ENCODE results near the gene PRSS27. TPM values are rescaled to one million over a fixed set of nuclear protein-coding genes. Genes with fewer than 3 reads are reported as not detected.

Gene PRSS27
- polyA plus RNA-seq, 1 of the 3 experiments (the other 2 are of a cell fraction) = 7.7 TPM

DNA sequence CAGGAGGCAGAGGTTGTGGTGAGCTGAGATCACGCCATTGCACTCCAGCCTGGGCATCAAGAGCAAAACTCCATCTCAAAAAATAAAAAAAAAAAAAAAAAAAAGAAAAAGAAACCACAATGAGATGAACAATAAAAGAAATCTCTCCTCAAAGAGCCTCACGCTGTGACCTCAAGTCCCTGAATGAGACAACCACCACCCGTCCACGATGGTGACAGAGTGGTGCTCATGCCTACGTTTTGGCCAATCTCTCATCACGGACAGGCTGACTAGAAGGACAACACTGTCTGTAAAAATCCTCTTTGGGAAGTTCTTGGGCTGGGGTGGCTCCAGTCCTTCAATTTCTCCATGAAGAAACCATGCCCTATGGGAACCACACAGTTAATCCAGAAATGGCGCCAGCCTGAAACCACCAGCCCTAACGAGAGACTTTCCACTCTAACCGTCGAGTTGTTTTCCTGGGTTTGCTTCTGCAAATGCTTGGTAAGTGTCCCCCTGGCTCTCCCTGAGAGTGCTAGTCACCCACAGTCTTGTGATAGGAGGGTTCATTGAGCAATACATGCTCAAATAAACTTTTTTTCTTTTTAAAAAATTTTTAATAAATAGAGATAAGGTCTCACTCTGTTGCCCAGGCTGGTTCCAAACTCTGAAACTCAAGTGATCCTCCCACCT, 15.0 kb upstream of the PRSS27 start:
- no peaks in the 10 kb centered on the region for H3K36me3 ChIP-seq (replicated peaks in 1 of 2; ENCODE audit: control insufficient read depth in 1 of 2, insufficient read depth in 2 of 2, low read length in 1 of 2)
- H3K79me2 ChIP-seq (ENCODE audit: insufficient read depth) = no peaks in the 10 kb centered on the region
- no peaks in the 10 kb centered on the region for H3K27me3 ChIP-seq (ENCODE audit: insufficient read depth)
- ChIA-PET CTCF (no interaction called here), POLR2A (no interaction called here)
- DNase-seq = no peak
- no peaks in the 10 kb centered on the region for H3K9me3 ChIP-seq
- no peak overlapping the region for H3K4me3 ChIP-seq (ENCODE audit: low read depth in 2 of 2, low read length in 1 of 2)
- no peak overlapping the region for H3K4me2 ChIP-seq
- no peak overlapping the region for H3K27ac ChIP-seq (ENCODE audit: low read depth in 2 of 2, low read length in 1 of 2)
- H4K20me1 ChIP-seq (ENCODE audit: insufficient read depth) = no peaks in the 10 kb centered on the region
- no peak overlapping the region for H3K9ac ChIP-seq
- no peaks in the 10 kb centered on the region for H3K9me2 ChIP-seq
- H2AFZ ChIP-seq (ENCODE audit: low read depth) = no peak overlapping the region
- WGBS (ENCODE audit: low lambda C conversion rate) = 85% methylated on average over 10 of the region's 10 CpGs
- H3K4me1 ChIP-seq (ENCODE audit: control insufficient read depth in 1 of 2, insufficient read depth in 2 of 2, low read depth in 1 of 2, low read length in 1 of 2) = no peaks in the 10 kb centered on the region; a peak in 1 of 4 replicates
- no peaks in the 10 kb centered on the region for H3F3A ChIP-seq (replicated peaks; ENCODE audit: insufficient read depth)
- TF ChIP-seq SMC3 (IDR thresholded peaks at IDR 0.05; ENCODE audit: low read depth, low read length) (no peak), TCF12 (IDR thresholded peaks at IDR 0.05) (no peak), YY1 (IDR thresholded peaks at IDR 0.05; ENCODE audit: low read depth) (no peak), ZBTB33 (IDR thresholded peaks at IDR 0.05; ENCODE audit: borderline replicate concordance, low read depth) (no peak), NFIC (IDR thresholded peaks at IDR 0.05; ENCODE audit: borderline replicate concordance) (no peak), GABPA (IDR thresholded peaks at IDR 0.05; ENCODE audit: low read depth) (no peak), TEAD4 (IDR thresholded peaks at IDR 0.05; ENCODE audit: borderline replicate concordance, insufficient read depth) (no peak), FOXM1 (IDR thresholded peaks at IDR 0.05; ENCODE audit: low read depth) (no peak), RFX5 (IDR thresholded peaks at IDR 0.05; ENCODE audit: low read length) (no peak), IRF3 (IDR thresholded peaks at IDR 0.05; ENCODE audit: low read depth, low read length) (no peak), ELF1 (IDR thresholded peaks at IDR 0.05) (no peak), EP300 (IDR thresholded peaks at IDR 0.05; ENCODE audit: borderline replicate concordance in 1 of 2, low read depth in 1 of 2, low read length in 1 of 2) (no peak), RAD21 (IDR thresholded peaks at IDR 0.05; ENCODE audit: low read length) (no peak), RXRA (IDR thresholded peaks at IDR 0.05; ENCODE audit: borderline replicate concordance, low read depth) (no peak)
- TF ChIP-seq, protein P1, sequence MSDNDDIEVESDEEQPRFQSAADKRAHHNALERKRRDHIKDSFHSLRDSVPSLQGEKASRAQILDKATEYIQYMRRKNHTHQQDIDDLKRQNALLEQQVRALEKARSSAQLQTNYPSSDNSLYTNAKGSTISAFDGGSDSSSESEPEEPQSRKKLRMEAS (IDR thresholded peaks at IDR 0.05; ENCODE audit: low read depth) = no peak
- TF ChIP-seq, protein P2, sequence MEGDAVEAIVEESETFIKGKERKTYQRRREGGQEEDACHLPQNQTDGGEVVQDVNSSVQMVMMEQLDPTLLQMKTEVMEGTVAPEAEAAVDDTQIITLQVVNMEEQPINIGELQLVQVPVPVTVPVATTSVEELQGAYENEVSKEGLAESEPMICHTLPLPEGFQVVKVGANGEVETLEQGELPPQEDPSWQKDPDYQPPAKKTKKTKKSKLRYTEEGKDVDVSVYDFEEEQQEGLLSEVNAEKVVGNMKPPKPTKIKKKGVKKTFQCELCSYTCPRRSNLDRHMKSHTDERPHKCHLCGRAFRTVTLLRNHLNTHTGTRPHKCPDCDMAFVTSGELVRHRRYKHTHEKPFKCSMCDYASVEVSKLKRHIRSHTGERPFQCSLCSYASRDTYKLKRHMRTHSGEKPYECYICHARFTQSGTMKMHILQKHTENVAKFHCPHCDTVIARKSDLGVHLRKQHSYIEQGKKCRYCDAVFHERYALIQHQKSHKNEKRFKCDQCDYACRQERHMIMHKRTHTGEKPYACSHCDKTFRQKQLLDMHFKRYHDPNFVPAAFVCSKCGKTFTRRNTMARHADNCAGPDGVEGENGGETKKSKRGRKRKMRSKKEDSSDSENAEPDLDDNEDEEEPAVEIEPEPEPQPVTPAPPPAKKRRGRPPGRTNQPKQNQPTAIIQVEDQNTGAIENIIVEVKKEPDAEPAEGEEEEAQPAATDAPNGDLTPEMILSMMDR (IDR thresholded peaks at IDR 0.05) = no peak
